SW 1271 (cell line): ENCODE results near the gene HACD2.
"Not testable (repeated sequence)": the region's sequence is repeated elsewhere in the genome, so short reads cannot be mapped to it uniquely, and the experiment has no call there.

ENCODE experiments used
- DNase-seq, 2 experiments: peaks; one replicate each; lab custom pipeline; 2025; lab: John Stamatoyannopoulos, UW

HACD2 gene, protein sequence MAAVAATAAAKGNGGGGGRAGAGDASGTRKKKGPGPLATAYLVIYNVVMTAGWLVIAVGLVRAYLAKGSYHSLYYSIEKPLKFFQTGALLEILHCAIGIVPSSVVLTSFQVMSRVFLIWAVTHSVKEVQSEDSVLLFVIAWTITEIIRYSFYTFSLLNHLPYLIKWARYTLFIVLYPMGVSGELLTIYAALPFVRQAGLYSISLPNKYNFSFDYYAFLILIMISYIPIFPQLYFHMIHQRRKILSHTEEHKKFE

DNA sequence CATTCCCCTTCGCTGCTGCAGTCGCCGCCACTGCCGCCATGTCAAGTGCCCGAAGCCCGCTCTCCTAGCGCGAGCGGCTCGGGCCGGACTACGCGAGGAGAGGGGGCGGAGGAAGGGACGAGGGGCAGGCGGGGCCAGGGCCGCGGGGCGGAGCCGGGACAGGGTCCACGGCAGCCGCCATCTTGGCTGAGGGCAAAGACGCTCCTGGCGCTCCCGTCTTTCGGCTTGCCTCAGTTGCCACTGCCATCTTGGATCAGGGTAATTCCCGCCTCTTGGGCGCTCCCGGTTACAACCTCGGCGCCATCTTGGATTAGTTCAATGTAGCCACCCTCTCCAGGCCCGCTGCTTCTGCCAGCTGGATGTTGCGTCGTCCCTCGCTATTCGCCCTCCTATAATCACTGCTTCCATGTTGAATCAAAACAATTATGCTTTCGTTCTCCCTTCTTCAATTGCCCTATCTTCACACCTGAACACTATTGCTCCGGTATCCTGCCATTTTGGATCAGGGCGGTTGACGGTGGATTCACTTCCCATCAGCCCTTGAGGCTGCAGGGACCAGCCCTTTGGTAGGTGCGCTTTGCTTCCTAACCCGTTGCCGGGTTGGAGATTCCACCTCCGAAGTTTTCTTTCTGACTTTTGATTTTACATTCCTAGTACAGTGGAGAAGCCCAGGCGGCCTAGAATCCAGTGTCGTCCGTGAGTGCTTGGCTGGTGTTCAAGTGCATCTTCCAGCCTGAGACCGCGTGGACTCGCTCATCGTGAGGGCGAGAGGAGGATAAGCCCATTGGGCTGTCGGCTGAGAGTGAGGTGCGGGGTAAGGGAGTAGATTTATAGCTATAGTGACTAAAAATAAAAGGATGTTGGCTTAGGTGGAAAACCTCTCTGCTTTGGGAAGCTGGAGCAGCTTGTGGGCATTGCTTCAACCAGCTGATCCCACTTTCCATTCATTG lies at the start of gene HACD2:
Gene HACD2 (minus strand): TSS at position 66 of the 950 bp plus-strand sequence. CDS start 26 bp downstream, at position 40.
- DNase-seq: peak; percentile 88 to 97

DNA sequence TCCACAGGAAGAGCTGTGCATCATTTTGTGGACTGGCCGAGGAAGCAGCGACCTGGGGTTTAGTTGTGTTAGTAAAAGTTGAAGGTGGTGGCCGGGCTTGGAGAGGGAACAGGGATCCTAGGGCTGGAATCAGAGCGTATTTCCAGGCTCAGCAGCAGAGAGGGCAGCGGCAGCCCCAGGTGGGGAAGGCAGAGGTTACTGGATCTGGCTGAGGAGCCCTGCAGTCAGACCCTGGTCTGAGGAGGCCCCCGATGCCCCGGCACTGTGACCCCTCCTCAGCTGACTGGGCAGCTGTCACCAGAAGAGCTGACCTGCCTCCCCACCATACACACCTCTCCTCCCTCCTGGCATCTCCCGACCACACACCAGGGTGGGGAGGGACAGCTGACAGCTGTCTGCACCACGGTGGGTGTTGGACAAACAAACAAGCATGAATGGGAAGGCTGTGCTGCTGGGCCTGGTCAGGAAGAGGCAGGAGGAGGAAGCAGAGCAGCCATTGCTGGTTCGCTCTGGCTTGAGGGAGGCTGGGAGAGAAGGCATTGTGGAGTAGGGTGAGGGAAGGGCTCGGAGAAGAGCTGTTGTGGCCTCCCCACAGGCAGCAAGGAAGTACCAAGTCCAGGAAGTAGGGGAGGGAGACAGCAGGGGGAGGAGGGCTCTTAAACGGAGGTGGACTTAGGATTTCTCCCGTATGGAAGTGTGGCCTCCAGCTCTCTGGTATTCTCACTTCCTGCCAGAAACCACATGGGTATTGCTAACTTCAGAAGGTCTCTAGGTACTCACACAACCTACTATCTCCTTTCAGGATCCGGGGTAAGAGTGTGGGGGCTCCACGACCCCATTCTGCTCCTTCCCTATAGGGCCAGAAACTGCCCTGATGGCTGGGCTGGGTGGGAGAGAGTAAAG lies 49.5 kb upstream of the HACD2 start:
- DNase-seq: no peak

DNA sequence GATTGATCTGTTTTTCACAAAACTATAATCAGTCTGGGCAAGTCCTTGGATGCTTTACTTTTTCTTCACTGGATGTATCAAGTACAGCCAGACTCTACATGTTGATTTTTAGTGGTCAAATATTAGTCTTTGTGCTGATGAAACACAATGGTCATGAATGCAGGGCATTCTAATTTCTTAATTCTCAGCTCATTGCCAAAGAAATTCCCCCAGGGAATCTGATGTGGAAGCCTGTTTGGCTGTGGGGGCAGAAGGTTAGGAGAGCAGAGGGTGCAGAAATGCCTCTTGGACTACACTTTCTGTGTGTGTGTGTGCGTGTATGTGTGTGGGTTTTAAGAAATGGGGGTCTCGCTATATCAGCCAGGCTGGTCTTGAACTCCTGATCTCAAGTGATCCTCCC lies 48.7 kb upstream of the HACD2 start:
- no peak for DNase-seq

DNA sequence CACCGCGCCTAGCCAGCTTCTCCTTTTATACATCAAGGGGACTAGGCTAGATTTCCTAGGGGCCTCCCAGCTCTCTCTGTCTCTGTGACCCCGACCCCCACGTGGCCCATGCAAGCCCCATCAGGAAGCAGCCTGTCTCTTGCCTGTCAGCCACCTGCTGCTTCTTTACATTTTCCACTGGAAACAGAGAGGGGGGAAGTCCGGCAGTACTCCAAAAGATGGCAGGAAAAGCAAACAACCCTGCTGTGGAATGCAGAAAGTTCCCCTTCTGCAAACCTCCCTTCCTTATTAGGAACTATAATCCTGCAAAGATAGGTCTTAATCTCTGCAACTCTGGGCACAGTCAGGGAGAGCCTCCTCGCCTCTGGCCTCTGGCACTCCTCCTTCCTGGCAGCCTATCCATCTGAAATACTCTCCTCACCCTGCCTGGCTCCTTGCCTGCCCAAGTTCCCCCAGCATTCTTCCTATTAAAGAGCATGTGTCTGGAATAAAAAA lies 47.4 kb upstream of the HACD2 start:
- DNase-seq: no peak

DNA sequence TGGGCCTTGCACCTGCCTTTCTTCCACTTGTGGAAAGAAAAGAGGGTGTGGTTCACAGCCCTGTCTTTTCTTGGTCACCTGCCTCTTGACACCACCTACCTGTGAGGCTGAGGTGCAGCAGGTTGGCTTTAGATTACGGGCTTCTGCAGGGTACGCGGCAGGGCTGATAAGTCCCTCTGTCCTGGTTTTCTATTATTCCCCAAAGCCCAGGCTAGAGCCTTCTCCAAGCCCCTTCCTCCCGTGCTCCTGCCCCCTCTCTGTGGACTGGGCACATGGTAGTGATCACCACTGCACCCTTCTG lies 44.8 kb upstream of the HACD2 start:
- no peak for DNase-seq

DNA sequence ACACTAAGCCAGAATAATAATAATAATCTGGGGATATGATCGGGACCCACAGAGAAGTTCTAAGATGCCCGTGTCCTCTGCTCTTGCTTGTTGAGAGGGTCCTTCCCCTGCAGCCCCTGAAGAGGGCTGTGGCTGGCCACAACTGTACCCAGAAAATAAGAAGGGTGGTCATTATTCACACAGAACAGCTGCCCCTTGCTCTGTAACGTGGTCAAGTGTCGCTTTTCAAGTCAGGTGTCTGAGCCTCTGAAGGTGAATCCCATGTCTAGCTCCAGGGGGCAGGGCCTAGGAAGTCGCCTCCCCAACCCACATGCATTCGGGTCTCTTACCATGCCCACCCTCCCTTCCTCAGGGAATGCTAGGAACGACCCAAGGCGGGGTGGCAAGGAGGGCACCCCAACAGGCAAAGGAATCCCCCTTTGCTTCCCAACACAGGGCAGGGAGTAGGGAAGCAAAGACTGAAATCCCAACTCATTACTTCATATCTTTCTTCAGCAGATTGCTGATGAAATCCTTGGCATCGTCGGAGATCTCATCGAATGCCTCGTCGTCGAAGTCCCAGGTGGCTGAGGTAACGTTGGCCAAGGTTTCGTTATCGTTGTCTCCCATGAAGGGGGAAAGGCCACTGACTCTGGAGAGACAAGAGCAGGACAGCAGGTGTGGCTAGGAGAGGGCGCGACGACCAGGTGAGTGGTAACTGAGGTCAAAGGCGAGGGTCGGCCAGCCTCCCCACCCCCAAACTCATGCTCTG lies 44.3 kb upstream of the HACD2 start:
- DNase-seq: no peak

DNA sequence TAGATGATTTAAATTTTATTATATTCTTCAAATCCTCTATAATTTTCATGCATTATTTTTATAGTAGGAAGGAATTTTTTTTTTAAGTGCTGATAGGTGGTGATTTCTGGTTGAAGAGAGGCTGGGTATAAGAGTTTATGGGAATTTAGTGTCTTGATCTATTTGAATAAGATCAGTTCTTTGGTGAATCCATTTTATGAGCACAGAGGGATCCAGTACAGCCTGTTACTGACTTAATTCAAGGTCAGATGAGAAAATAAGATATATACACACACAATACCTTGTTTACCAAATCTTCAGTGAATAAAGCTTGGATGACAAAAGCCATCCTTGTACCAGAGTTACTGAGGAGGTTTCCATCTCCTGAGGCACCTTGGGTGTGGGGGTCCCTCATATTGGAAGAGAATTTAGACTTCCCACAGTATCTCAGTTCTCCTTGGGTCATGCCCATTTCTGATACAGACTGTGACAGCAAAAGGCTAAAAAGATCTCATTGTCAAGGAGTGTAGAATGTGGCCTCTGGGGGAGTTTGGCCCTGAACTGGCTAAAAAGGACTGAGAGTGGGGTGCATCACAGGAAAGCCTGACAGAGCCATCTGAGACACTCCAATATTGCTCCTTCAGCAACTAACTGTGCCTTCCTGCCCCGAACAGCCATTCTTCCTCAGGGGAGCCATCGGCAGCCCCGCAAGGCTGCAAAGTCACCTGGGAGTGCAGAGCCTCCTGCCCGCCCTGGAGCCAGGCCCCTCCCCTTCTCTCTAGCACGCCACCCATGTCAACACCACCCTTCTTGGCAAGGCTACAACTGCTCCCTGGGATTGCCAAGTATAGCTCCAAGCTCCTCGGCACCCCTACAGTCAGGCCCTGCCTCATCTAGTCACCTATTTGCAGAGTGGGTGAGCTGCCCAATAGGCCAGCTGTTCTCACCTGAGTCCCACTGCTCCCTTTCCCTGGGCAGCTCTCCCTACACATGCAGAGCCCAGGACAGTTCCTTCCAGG lies 43.1 kb upstream of the HACD2 start:
- no peak for DNase-seq

DNA sequence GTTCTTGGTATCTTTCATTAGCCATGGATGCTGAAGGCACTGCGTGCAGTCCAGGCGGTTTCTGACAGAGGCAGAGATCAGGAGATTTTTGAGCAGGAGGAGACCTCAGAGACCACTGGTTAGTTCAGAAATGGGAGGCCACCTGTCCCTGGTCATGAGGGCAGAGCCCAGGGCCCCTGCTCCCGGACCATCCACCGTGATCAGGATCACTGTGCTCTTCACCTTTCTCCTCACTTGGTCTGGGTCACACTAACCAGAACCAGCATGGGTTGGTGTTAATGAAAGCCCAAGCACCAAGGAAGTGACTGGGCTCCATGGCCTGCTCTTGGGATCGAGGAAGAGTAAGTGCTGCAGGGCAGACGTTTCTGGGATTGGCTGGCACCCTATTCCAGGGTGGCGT lies 42.0 kb upstream of the HACD2 start:
- DNase-seq: no peak

DNA sequence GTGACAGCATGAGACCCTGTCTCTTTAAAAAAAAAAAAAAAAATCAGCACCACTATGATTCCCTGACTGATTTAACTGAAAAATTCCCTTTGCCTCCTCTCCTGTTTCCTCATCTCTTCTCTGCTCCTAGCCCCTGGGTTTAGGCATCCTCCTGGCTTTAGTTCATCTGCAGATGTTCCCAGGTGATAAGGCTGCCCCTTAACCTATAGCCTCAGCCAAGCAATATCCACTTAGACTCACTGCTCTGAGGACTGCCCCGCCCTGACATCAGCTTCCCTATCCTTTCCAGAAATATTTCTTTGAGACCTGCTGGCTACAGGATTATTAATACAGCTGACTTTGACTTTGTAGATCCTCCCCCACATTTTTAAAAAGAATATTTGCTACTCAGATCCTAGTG lies 39.4 kb upstream of the HACD2 start:
- no peak for DNase-seq

DNA sequence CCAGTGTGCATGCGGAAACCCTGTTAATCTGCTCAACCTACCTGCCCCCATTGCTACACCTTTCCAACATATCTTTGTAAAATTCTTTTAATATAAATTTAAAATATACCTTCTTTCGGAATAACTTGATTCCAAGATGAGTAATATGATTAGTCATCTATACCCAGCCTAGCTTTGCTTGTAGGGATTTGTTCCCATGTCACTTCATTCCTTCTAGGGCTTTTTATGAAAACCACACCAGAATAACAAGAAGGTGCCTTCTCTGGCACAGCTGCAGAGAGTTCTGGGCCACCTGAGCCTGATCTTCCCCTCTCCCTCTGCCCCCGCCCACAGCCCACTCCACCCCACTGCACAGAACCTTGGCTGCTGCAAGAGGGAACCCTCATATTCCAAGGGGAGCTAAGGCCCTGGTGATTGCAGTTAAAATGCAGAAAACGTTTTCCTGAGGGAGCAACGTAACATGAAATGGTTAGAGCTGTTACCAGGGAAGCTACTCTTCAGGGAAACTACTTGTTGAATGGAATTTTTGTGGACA lies 38.6 kb upstream of the HACD2 start:
- no peak for DNase-seq

DNA sequence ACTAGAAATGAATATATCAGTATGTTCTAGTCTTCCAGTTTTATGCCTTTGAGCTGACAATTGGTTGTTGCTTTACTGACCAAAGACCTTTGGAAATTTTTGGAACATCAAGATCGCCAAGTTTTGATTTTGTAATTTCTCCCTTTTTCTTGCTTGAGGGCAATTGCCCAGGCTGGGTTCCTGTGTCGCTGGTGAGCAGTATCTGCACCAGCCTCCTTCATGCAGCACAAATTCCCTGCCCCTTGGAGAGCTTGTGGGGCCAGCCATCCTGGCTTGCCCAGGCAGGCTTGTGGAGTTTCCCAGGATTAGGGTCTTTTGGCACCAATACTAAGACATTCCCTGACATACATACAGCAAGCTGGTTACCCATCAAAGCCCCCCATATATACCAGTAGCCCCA lies 37.9 kb upstream of the HACD2 start:
- DNase-seq: no peak

DNA sequence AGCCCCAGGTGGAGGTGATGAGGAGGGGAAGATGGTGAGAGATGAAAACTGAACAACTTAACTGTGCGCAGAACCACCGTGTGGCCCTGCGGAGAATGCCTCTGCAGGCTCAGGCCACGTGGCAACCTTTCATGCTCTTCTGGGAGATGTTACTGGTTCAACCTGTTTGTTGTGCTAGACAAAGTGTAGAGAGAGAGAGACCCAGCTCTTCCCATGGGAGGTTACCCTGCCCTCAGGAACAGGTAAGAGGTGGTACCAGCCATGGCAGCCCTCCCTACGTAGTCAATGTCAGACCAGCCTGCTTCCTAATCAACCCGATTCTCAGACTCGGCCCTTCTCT lies 37.0 kb upstream of the HACD2 start:
- no peak for DNase-seq

DNA sequence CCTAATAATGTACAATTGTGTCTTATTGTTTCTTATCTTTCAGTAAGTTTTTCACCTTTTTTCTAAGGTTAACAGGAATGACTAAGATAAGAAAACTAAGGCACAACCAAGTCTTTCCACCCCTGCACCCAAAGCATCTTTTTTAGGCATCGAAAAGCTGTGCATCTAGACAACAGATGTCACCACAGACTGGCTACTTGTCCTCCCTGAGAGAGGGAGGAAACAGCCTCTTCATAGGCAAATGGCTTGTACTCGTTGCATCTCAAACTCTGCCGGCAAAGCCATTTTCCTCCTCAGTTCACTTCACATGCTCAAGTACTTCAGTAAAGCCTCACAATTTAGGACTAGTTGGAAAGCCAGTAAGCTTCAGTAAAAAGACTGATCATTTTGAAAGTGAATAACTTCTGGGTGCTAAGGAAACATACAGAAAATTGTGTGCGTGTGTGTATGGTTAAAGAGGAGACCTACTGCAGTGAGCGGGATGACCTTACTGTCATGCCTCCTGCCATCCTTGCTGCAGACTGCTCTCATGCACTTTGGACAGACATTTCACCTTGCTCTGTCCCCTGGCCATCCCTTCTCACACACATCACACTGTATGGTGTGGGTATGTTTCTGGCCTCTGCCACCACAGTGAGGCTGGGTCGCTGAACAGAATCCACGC lies 36.5 kb upstream of the HACD2 start:
- DNase-seq: no peak

DNA sequence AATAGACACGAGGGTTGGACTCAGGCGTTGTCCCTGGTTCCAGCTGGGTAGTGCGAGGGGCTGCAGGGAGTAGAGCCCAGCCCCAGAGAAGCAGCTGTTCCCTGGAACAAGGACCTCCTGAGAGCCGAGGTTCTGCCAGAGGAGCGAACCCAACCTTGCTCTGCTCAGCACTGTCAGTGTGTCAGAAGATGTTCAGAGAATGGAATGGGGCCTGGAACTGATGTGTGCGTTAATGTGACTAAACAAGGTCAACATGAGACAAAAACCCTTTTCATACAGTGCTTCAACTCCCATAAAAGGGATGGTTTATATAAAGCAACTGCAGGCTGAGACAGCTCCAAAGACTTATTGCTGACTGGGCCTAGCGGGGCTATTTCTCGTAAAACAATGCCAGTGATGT lies 35.5 kb upstream of the HACD2 start:
- no peak for DNase-seq

DNA sequence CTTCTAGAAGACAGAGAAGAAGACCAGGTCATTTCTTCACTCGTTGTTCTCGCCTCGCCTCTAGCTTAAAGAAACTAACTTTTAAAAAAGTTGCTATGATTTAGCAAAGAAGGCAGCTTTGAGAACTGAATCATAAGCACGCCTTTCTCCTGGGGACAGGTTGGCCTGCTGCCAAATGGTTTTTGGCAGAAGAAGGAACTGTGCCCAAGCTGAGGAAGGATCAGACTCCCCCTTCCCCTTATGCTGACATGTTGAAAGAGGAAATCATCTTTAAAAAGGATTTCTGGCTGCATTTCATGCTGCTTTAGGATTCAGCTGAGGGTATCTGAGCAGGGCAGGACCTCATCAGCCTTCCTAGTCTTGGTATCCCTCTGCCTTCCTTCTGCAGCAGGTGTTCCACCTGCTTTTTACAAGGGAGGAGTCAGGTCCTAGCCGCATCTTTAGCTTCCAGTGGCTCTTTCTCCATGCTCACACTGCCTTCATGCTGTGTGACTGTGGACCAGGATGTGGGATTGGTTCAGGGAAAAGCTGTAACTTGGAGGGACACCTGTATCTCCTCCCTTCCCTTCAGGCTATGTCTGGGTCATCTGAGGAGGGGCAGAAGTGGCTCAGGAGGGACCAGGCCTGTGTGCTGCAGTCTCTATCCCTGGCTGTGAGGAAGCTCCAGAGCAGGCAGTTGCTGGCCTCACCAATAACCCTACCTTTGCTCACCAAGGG lies 34.1 kb upstream of the HACD2 start:
- no peak for DNase-seq

DNA sequence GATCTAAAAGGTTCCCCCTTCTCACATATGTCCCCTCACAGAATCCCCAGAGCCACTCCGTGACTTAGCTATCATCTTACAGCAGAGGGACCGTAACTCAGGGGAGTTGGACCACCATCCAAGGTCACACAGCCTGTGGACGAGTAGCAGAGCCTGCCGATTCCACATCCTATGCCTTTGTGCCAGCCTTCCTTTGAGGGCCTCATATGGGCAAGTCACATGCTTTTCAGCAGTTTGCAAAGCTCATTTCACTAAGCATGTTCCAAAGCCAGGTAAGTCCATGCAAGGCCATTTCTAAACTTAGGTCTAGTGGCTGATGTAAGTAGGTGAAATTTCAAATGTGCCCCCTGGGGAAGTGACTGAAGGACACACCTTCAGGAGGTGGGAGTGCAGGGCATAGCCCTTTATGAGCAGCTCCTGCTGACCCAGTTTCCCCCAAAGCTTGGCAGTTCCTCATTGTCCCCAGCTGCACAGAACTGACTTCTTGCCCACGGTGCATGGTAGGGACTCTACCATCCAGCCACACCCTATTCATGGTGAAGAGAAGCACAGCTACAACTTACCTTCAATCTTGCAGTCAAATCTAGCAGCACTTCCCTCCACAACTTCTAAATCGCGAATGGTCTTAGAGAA lies 33.3 kb upstream of the HACD2 start:
- DNase-seq: no peak

DNA sequence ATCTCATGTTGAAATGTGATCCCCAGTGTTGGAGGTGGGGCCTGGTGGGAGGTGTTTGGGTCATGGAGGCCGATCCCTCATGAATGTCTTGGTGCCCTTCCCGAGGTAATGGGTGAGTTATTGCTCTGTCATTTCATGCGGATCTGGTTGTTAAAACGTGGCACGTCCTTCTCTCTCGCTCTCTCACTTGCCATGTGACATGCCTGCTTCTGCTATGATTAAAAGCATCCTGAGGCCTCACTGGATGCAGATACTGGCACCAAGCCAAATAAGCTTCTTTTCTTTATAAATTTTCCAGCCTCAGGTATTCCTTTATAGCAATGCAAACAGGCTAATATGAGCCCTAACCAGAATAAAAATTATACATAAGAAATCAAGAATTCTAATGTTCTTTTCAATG lies 31.7 kb upstream of the HACD2 start:
- no peak for DNase-seq

DNA sequence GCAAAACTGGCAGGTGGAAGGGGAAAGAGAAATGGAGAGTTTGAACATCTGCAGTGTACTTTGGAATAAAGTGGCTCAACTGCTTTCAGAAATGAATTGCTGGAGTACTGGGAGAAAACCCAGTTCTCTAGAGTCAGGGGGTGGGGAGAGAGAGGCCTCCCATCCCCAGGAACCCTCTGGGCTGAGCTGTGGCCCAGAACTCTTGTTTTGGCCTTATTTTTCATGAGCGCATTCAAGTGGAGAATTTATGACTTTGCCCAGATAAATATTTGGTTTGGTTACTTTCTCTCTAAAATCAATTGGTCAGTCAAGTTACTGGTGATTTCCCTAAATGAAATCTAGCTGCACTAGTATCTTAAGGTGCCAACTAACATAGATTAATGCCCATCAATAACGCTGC lies 28.7 kb upstream of the HACD2 start:
- no peak for DNase-seq

DNA sequence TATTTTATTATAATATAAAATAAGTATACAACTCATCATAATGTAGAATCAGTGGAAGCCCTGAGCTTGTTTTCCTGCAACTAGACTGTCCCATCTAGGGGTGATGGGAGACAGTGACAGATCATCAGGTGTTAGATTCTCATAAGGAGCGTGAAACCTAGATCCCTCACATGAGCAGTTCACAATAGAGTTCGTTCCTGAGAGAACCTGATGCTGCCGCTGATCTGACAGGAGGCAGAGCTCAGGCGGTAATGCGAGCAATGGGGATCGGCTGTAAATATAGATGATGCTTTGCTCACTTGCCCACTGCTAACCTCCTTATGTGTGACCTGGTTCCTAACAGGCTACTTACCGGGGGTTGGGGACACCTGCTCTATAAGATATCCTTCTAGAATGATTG lies 26.8 kb upstream of the HACD2 start:
- DNase-seq: not testable (repeated sequence)
